ENCODE results near the gene NOS1AP. TPM values are rescaled to one million over a fixed set of nuclear protein-coding genes. Genes with fewer than 3 reads are reported as not detected.

Gene NOS1AP
- total and polyA plus RNA-seq, 8 donors, result 0.25 to 13.8 (median 6.2) TPM

DNA sequence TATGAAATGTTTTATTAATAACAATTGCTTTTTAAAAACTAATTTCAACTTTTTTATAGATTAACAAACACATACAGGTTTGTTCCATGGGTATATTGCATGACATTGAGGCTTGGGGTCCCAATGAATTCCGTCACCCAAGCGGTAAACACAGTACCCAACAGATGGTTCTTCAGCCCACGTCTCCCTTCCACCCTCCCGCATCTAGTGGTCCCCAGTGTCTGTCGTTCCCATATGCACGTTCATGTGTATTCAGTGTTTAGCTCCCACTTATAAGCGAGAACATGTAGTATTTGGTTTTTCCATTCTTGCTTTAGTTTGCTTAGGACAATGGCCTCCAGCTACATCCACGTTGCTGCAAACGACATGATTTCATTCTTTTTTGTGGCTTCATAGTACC is 48.6 kb downstream of the NOS1AP start:
- no peak overlapping the region for H3K4me3 ChIP-seq
- no peak for DNase-seq
- H3K9me3 ChIP-seq, result no peaks in the 10 kb centered on the region
- no peaks in the 10 kb centered on the region for H3K27me3 ChIP-seq
- no peak overlapping the region for H3K27ac ChIP-seq
- intact Hi-C loops (cut with DNase I; ENCODE audit: low total_unique reads), result no loop called here
- H3K36me3 ChIP-seq, result no peaks in the 10 kb centered on the region
- H3K4me1 ChIP-seq, result peaks cover 0 to 13% (median 0%) of the 10 kb centered on the region in 4 donors
- TF ChIP-seq, protein P1, sequence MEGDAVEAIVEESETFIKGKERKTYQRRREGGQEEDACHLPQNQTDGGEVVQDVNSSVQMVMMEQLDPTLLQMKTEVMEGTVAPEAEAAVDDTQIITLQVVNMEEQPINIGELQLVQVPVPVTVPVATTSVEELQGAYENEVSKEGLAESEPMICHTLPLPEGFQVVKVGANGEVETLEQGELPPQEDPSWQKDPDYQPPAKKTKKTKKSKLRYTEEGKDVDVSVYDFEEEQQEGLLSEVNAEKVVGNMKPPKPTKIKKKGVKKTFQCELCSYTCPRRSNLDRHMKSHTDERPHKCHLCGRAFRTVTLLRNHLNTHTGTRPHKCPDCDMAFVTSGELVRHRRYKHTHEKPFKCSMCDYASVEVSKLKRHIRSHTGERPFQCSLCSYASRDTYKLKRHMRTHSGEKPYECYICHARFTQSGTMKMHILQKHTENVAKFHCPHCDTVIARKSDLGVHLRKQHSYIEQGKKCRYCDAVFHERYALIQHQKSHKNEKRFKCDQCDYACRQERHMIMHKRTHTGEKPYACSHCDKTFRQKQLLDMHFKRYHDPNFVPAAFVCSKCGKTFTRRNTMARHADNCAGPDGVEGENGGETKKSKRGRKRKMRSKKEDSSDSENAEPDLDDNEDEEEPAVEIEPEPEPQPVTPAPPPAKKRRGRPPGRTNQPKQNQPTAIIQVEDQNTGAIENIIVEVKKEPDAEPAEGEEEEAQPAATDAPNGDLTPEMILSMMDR (IDR thresholded peaks at IDR 0.05), result no peak
- TF ChIP-seq POLR2AphosphoS5 (IDR thresholded peaks at IDR 0.05), result no peak
- TF ChIP-seq POLR2A (IDR thresholded peaks at IDR 0.05), result no peak
- no peak for TF ChIP-seq EP300 (IDR thresholded peaks at IDR 0.05)
- 84 to 92% (median 90%) methylated on average over 9 of the region's 9 CpGs for WGBS, 5 donors

DNA sequence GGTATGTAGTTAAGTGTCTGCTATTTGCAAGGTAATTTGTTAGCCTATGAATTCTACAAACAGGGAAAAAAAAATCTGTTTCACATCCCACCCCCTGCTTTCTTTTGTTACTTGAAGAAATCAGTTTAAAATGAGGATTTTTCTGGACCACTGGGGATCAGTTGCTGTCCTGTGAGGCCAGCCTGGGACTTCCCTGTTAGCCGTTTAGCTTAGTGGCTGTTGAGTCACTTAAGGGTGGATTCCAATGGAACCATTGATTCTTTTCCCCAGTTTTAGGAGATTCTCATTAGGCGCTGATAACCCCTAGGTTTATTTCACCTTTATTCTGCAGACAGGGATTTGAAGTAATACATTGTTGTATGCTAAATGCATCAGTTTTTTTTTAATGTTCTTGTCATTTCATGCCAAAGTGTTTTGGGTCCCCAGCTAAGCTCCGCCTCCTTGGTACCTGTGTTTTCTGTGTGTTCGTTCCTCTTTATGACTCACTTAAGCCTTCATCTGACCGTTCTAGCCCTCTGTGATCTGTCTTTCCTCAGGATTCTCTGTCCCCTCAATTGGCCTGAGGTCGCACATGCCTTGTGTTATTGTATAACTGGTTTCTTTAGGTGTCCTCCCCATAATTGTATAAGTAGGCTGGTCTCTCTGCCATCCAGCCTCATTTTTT is 59.3 kb downstream of the NOS1AP start:
- Histone ChIP-seq H3K9me3 (no peaks in the 10 kb centered on the region), H3K27ac (no peak overlapping the region), H3K4me3 (no peak overlapping the region), H3K27me3 (no peaks in the 10 kb centered on the region), H3K36me3 (no peaks in the 10 kb centered on the region), H3K4me1 (peaks cover 0 to 22% (median 10%) of the 10 kb centered on the region in 4 donors)
- TF ChIP-seq POLR2A (IDR thresholded peaks at IDR 0.05) (no peak), POLR2AphosphoS5 (IDR thresholded peaks at IDR 0.05) (no peak), EP300 (IDR thresholded peaks at IDR 0.05) (no peak)
- TF ChIP-seq, protein P1 (IDR thresholded peaks at IDR 0.05), result no peak
- intact Hi-C loops (cut with DNase I; ENCODE audit: low total_unique reads), result no loop called here
- 83 to 90% (median 88%) methylated on average over 6 of the region's 6 CpGs for WGBS, 5 donors
- no peak for DNase-seq

- no peaks in the 10 kb centered on the region for H3K9me3 ChIP-seq
- no peak overlapping the region for H3K27ac ChIP-seq
- H3K4me1 ChIP-seq, result peaks cover 0 to 24% (median 11%) of the 10 kb centered on the region in 4 donors
- intact Hi-C loops (cut with DNase I; ENCODE audit: low total_unique reads), result no loop called here
- no peak overlapping the region for H3K4me3 ChIP-seq
- no peaks in the 10 kb centered on the region for H3K27me3 ChIP-seq
- no peaks in the 10 kb centered on the region for H3K36me3 ChIP-seq
- DNase-seq, result no peak
- 77 to 98% (median 92%) methylated on average over 2 of the region's 2 CpGs for WGBS, 5 donors
- TF ChIP-seq POLR2A (IDR thresholded peaks at IDR 0.05), result no peak
- TF ChIP-seq, protein P1 (IDR thresholded peaks at IDR 0.05), result no peak
- no peak for TF ChIP-seq EP300 (IDR thresholded peaks at IDR 0.05)
- no peak for TF ChIP-seq POLR2AphosphoS5 (IDR thresholded peaks at IDR 0.05)
These were observed 60.8 kb downstream of the NOS1AP start for GRCh38 chr1:162130308-162130707.

DNA sequence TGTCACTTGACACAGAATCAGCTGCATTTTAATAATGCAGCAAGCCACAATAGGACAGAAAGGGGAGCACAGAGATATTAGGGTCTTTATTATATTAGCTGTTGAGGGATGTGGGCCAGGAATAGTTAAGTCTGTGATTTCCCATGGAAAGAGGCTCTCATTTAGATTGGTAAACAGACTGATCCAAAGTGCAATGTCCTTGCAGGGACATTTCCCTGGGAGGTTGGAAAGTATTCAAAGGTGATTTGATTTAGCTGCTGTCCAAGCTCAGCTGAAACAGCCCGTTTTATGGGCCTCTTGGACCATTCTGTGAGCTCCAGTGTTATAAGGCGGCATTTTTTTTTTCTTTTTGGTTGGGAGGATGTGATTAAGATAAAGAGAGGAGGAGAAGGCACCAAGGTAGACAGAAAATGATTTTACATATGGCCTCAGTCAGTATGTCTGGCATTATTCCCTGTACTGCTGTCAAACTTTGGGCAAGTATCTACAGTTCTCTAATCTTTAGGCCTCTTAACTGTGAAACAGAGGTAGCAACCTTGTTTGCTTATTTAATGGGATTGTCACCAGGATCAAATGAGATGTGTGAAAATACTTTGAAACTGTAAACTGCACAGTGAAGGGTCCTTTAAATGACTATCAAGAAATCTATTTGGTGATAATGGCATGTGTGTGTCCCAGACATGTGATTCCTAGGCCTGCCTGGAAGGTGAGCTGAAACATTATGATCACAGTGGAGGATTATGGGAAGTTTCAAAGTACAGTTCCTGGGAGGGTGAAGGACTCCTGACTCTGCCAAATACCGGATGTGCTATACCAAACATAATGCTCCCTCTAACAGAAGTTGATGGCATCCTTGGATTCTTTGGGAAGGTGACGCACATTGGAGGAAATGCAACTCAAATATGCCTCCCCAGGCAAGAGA is 62.2 kb downstream of the NOS1AP start:
- intact Hi-C loops (cut with DNase I; ENCODE audit: low total_unique reads), result no loop called here
- H3K36me3 ChIP-seq, result no peaks in the 10 kb centered on the region
- peak in 1 of 2 donors; percentile 19 for DNase-seq
- no peaks in the 10 kb centered on the region for H3K27me3 ChIP-seq
- TF ChIP-seq, protein P1 (IDR thresholded peaks at IDR 0.05), result no peak
- TF ChIP-seq POLR2A (IDR thresholded peaks at IDR 0.05), result no peak
- TF ChIP-seq POLR2AphosphoS5 (IDR thresholded peaks at IDR 0.05), result no peak
- no peak for TF ChIP-seq EP300 (IDR thresholded peaks at IDR 0.05)
- H3K4me3 ChIP-seq, result no peak overlapping the region
- H3K27ac ChIP-seq, result peak overlapping the region in 3 of 5 donors; percentile 3 to 46 (median 38)
- peaks cover 0 to 27% (median 13%) of the 10 kb centered on the region in 4 donors for H3K4me1 ChIP-seq
- H3K9me3 ChIP-seq, result no peaks in the 10 kb centered on the region
- WGBS, 5 donors, result 30 to 47% (median 46%) methylated on average over 4 of the region's 4 CpGs

Data from stomach (tissue), 9 donors.